CD14-positive monocyte (primary cell): ENCODE data around the gene ADAT1. TPM values are rescaled to one million over a fixed set of nuclear protein-coding genes. Genes with fewer than 3 reads are reported as not detected.
A peak's percentile ranks its signal among the peaks of the same experiment; 100 is the strongest.
"Not testable (repeated sequence)": the region's sequence is repeated elsewhere in the genome, so short reads cannot be mapped to it uniquely, and the experiment has no call there.

Experiments
- DNase-seq, 3 donors: peaks; one replicate each; pipeline ENCODE4 v3.0.0-alpha.2; 2011 to 2022
- H2AFZ ChIP-seq: 2 replicates; pipeline ENCODE4 v1.6.0; 2012; ENCODE audit warnings: mild to moderate bottlenecking, low read depth, low read length, inconsistent platforms; ENCODE audit not compliant: insufficient read depth, poor library complexity, severe bottlenecking
- H3K27ac ChIP-seq, 2 donors: 1 replicate in 1 of 2; 2 replicates in 1 of 2; pipeline ENCODE4 v1.5.1; 2012 to 2013; ENCODE audit warnings: low read length in 2 of 2, control low read depth in 1 of 2, inconsistent platforms in 1 of 2, low read depth in 1 of 2, mild to moderate bottlenecking in 1 of 2
- H3K27me3 ChIP-seq, 2 donors: one replicate each; pipeline versions ENCODE4 v1.6.0 to v1.6.1; 2011 to 2013; ENCODE audit warnings: low read length in 2 of 2; ENCODE audit not compliant: control insufficient read depth in 2 of 2, insufficient read depth in 2 of 2
- H3K36me3 ChIP-seq, 2 donors: replicated peaks in 1 of 2; 1 replicate in 1 of 2; 2 replicates in 1 of 2; pipeline versions ENCODE4 v1.5.1 to v1.6.1; 2012 to 2013; ENCODE audit warnings: low read length in 2 of 2, control low read depth in 1 of 2, inconsistent platforms in 1 of 2, mild to moderate bottlenecking in 1 of 2; ENCODE audit not compliant: insufficient read depth in 2 of 2, control insufficient read depth in 1 of 2
- H3K4me1 ChIP-seq, 2 donors: 1 replicate in 1 of 2; 2 replicates in 1 of 2; pipeline versions ENCODE4 v1.5.1 to v1.6.1; 2012 to 2013; ENCODE audit warnings: low read length in 2 of 2, control low read depth in 1 of 2, inconsistent platforms in 1 of 2, mild to moderate bottlenecking in 1 of 2, moderate library complexity in 1 of 2; ENCODE audit not compliant: insufficient read depth in 2 of 2, control insufficient read depth in 1 of 2
- H3K4me2 ChIP-seq: replicated peaks from 2 replicates; pipeline ENCODE3; 2012; ENCODE audit warnings: low read length, moderate library complexity, mild to moderate bottlenecking; ENCODE audit not compliant: poor library complexity, severe bottlenecking; ENCODE audit errors: extremely low read depth
- H3K4me3 ChIP-seq, 3 experiments: fragments of 200-600 bp in 1 of 3; sonication (generic) in 1 of 3; replicated peaks in 1 of 3; 1 replicate in 2 of 3; 2 replicates in 1 of 3; pipeline ENCODE4 v1.5.1; 2011 to 2013; ENCODE audit warnings: low read length in 3 of 3, mild to moderate bottlenecking in 3 of 3, control low read depth in 2 of 3, low read depth in 2 of 3, inconsistent platforms in 1 of 3, moderate library complexity in 1 of 3
- H3K79me2 ChIP-seq: 2 replicates; pipeline ENCODE4 v1.6.0; 2012; ENCODE audit warnings: mild to moderate bottlenecking, control low read depth, inconsistent platforms, low read length, moderate library complexity; ENCODE audit not compliant: insufficient read depth
- H3K9ac ChIP-seq: 2 replicates; pipeline ENCODE4 v1.6.0; 2017; ENCODE audit warnings: low read length, mild to moderate bottlenecking; ENCODE audit not compliant: insufficient read depth, poor library complexity, severe bottlenecking
- H3K9me3 ChIP-seq, 2 donors: replicated peaks in 1 of 2; 1 replicate in 1 of 2; 2 replicates in 1 of 2; pipeline versions ENCODE4 v1.5.1 to v1.6.1; 2012 to 2013; ENCODE audit warnings: low read length in 2 of 2, control low read depth in 1 of 2; ENCODE audit not compliant: control insufficient read depth in 1 of 2, insufficient read depth in 1 of 2
- H4K20me1 ChIP-seq: 2 replicates; pipeline ENCODE4 v1.6.0; 2012; ENCODE audit warnings: mild to moderate bottlenecking, low read length, control low read depth, moderate library complexity; ENCODE audit not compliant: insufficient read depth
- H3K27ac Mint-ChIP-seq, 7 donors: one replicate each; pipeline ENCODE4 v1.8.0; 2020; ENCODE audit warnings: mild to moderate bottlenecking in 7 of 7, mixed read lengths in 7 of 7, moderate library complexity in 6 of 7, inconsistent platforms in 2 of 7
- H3K27me3 Mint-ChIP-seq, 3 donors: one replicate each; pipeline ENCODE4 v1.8.0; 2021 to 2022; ENCODE audit warnings: low read depth in 3 of 3, mild to moderate bottlenecking in 3 of 3, mixed read lengths in 3 of 3, moderate library complexity in 3 of 3, inconsistent platforms in 1 of 3
- H3K36me3 Mint-ChIP-seq, 2 donors: one replicate each; pipeline ENCODE4 v1.8.0; 2020; ENCODE audit warnings: mixed read lengths in 2 of 2, inconsistent platforms in 1 of 2, mild to moderate bottlenecking in 1 of 2
- H3K4me1 Mint-ChIP-seq: one replicate; pipeline ENCODE4 v1.8.0; 2020; ENCODE audit warnings: mild to moderate bottlenecking, mixed read lengths
- H3K4me3 Mint-ChIP-seq, 2 donors: one replicate each; pipeline ENCODE4 v1.8.0; 2020; ENCODE audit warnings: mild to moderate bottlenecking in 2 of 2, mixed read lengths in 2 of 2, moderate library complexity in 1 of 2
- H3K9me3 Mint-ChIP-seq, 7 donors: one replicate each; pipeline ENCODE4 v1.8.0; 2020 to 2022; ENCODE audit warnings: mixed read lengths in 7 of 7, mild to moderate bottlenecking in 6 of 7, moderate library complexity in 6 of 7, inconsistent platforms in 2 of 7
- WGBS: methylation state at CpG from one replicate; pipeline ENCODE4 v1.1.5; 2013; ENCODE audit warnings: missing lambda C conversion rate; ENCODE audit not compliant: insufficient coverage; 5-methylcytosine and 5-hydroxymethylcytosine counted together
- intact Hi-C, 2 donors: fragments of 100-400 bp; cut with micrococcal nuclease; formaldehyde crosslinking; loops; one replicate each; pipeline versions ENCODE4 v1.15.0 to v1.15.1; 2023
- polyA plus RNA-seq, 3 donors: library from polyadenylated mRNA; depleted of rRNA in 1 of 3; unstranded in 2 of 3; stranded (reverse) in 1 of 3; fragments of 300-500 nt in 2 of 3; fragments of >200 nt in 1 of 3; fragmentation: Illumina TruSeq in 2 of 3; gene quantifications; 1 replicate in 2 of 3; 2 replicates in 1 of 3; pipeline ENCODE4 v1.2.3, GENCODE V29; 2012 to 2021
- TF ChIP-seq, protein P1 (sequence below): fragments of 200-600 bp; IDR thresholded peaks from one replicate; pipeline ENCODE4 v1.8.0; 2022; ENCODE audit warnings: antibody characterized with exemption, mild to moderate bottlenecking

ADAT1 gene
- polyA plus RNA-seq, 3 donors, result 16.8 to 18.9 (median 17.8) TPM

DNA sequence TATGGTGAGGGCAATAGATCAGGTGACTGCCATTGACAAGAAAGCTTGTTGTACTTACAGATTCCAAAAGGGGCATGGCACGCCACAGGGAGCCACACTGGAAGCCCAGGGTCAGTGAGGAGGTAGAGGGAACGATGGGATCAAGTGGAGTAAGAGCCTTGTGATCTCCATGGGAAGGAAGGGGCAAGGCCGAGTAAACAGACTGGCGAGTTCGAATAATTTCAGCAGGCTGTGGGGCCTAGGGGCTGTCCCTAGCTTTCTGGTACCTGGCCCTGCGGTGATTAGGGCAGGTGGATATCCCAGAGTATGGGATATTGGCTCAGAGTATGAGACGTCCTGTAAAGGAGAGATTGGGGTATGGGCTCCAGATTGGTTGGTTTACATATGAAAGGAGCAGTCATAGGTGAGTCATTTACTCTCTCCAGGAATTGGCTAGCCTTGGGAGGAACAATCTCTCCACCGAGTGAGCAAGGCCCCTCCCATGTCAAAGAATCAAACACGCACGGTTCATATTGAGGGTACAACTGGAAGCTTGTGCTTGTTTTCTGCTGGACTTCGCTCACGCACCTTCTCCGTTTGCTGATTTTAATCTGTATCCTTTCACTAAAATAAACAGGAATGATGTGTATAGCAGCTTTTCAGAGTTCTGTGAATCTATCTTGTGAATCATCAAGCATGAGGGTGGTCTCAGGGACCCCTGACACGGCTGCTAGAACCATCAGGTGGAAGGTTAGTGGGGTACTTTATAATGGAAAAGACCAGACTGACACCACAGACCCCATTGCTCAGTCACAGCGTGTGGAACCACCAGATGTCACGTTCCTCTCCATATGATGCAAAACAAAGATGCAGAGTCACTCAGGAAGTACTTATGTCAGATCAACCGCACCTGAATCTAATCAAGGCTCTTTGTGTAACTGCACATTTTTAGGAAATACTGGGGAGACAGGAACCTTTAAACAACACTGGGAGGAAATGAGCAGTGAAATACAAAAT is 29.0 kb downstream of the ADAT1 start:
- Mint-ChIP-seq H3K4me3 (no peak overlapping the region), H3K27me3 (no peaks in the 10 kb centered on the region), H3K36me3 (peaks cover 36 to 43% of the 10 kb centered on the region in 2 donors), H3K9me3 (peaks cover 0 to 3% (median 0%) of the 10 kb centered on the region in 7 donors), H3K4me1 (peaks cover 9% of the 10 kb centered on the region), H3K27ac (peak overlapping the region in 1 of 7 donors; percentile 41)
- H3K36me3 ChIP-seq, result peaks cover 10 to 23% of the 10 kb centered on the region in 2 donors
- no peaks in the 10 kb centered on the region for H3K79me2 ChIP-seq
- H3K9ac ChIP-seq, result no peak overlapping the region
- no peaks in the 10 kb centered on the region for H3K27me3 ChIP-seq
- TF ChIP-seq, protein P1, sequence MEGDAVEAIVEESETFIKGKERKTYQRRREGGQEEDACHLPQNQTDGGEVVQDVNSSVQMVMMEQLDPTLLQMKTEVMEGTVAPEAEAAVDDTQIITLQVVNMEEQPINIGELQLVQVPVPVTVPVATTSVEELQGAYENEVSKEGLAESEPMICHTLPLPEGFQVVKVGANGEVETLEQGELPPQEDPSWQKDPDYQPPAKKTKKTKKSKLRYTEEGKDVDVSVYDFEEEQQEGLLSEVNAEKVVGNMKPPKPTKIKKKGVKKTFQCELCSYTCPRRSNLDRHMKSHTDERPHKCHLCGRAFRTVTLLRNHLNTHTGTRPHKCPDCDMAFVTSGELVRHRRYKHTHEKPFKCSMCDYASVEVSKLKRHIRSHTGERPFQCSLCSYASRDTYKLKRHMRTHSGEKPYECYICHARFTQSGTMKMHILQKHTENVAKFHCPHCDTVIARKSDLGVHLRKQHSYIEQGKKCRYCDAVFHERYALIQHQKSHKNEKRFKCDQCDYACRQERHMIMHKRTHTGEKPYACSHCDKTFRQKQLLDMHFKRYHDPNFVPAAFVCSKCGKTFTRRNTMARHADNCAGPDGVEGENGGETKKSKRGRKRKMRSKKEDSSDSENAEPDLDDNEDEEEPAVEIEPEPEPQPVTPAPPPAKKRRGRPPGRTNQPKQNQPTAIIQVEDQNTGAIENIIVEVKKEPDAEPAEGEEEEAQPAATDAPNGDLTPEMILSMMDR, result no peak
- H4K20me1 ChIP-seq, result no peaks in the 10 kb centered on the region
- no peak overlapping the region for H3K27ac ChIP-seq
- intact Hi-C loops, result no loop called here
- no peak overlapping the region for H3K4me3 ChIP-seq
- peak in 1 of 3 donors; percentile 40 for DNase-seq
- 73% methylated on average over 10 of the region's 17 CpGs for WGBS
- H3K4me2 ChIP-seq, result no peak overlapping the region
- H2AFZ ChIP-seq, result no peak overlapping the region
- H3K4me1 ChIP-seq, result peaks cover 0 to 6% of the 10 kb centered on the region in 2 donors
- H3K9me3 ChIP-seq, result no peaks in the 10 kb centered on the region

DNA sequence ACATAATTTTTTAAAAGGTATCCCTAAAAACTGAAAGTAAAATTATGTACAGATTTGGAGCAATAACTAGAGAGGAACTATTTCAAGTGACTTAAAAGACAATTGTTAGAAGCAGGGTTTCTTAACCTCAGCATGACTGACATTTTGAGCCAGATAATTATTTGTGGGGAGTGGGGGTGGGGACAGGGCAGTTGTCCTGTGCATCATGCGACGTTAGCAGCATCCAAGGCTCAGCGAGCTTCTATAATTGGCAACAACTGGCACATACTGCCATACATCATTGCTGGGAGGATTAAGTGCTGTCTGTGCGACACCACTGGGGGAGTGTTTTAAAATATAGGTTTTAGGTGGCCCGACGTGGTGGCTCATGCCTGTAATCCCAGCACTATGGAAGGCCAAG is 29.8 kb downstream of the ADAT1 start:
- peak overlapping the region in 2 of 7 donors; percentile 30 to 76 for H3K27ac Mint-ChIP-seq
- intact Hi-C loops, result no loop called here
- no peak overlapping the region for H2AFZ ChIP-seq
- H3K27me3 ChIP-seq, result no peaks in the 10 kb centered on the region
- no peaks in the 10 kb centered on the region for H4K20me1 ChIP-seq
- 100% methylated on average over 2 of the region's 6 CpGs for WGBS
- peaks cover 38 to 44% of the 10 kb centered on the region in 2 donors for H3K36me3 Mint-ChIP-seq
- no peak overlapping the region for H3K4me3 Mint-ChIP-seq
- H3K4me1 Mint-ChIP-seq, result peaks cover 9% of the 10 kb centered on the region
- TF ChIP-seq, protein P1, result no peak
- H3K9ac ChIP-seq, result no peak overlapping the region
- DNase-seq, result no peak
- H3K9me3 Mint-ChIP-seq, result peaks cover 0 to 3% (median 0%) of the 10 kb centered on the region in 7 donors
- H3K27ac ChIP-seq, result no peak overlapping the region
- no peaks in the 10 kb centered on the region for H3K9me3 ChIP-seq
- peaks cover 9 to 23% of the 10 kb centered on the region in 2 donors for H3K36me3 ChIP-seq
- H3K4me1 ChIP-seq, result peaks cover 0 to 6% of the 10 kb centered on the region in 2 donors
- H3K4me3 ChIP-seq, result no peak overlapping the region
- H3K4me2 ChIP-seq, result no peak overlapping the region
- H3K27me3 Mint-ChIP-seq, result no peaks in the 10 kb centered on the region
- no peaks in the 10 kb centered on the region for H3K79me2 ChIP-seq

DNA sequence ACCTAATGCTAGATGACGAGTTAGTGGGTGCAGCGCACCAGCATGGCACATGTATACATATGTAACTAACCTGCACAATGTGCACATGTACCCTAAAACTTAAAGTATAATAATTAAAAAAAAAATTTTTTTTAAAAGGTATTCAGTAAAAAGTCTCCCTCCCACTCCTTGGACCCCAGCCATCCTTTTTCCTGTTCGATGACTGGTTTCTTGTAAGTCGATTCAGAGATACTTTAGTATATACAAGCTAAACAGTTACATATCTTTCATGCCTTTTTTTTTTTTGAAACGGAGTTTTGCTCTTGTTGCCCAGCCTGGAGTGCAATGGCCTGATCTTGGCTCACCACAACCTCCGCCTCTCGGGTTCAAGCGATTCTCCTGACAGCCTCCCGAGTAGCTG is 31.2 kb downstream of the ADAT1 start:
- peaks cover 0 to 11% of the 10 kb centered on the region in 2 donors for H3K36me3 ChIP-seq
- H4K20me1 ChIP-seq, DNase-seq, H3K27me3 ChIP-seq, H2AFZ ChIP-seq, H3K4me3 Mint-ChIP-seq, H3K4me3 ChIP-seq, H3K9me3 ChIP-seq, H3K79me2 ChIP-seq, H3K9ac ChIP-seq, H3K4me1 Mint-ChIP-seq, H3K27ac Mint-ChIP-seq, intact Hi-C loops, H3K27ac ChIP-seq, H3K9me3 Mint-ChIP-seq, H3K27me3 Mint-ChIP-seq, H3K4me2 ChIP-seq, H3K4me1 ChIP-seq: not testable (repeated sequence)
- 83% methylated on average over 7 of the region's 9 CpGs for WGBS
- H3K36me3 Mint-ChIP-seq, result peaks cover 26 to 34% of the 10 kb centered on the region in 2 donors
